Adipose tissue (tissue), 3 donors: Measurements from ENCODE around the gene CCR2. TPM values are rescaled to one million over a fixed set of nuclear protein-coding genes. Genes with fewer than 3 reads are reported as not detected.

Experiments used
- H3K27ac ChIP-seq: one replicate; pipeline ENCODE4 v1.5.1; 2013; ENCODE audit warnings: low read depth, low read length
- WGBS, 3 donors: extraction: QIAGEN DNeasy Blood & Tissue Kit; methylation state at CpG; one replicate each; pipeline ENCODE4 v1.1.7; 2013; 5-methylcytosine and 5-hydroxymethylcytosine counted together
- polyA plus RNA-seq, 3 donors: library from polyadenylated mRNA; stranded (reverse); fragments of 200-250 nt; gene quantifications; one replicate each; pipeline ENCODE4 v1.2.3, GENCODE V29; 2013
- donor health status: healthy with polysubstance abuse.
- donor health status: Bipolar disorder and iron deficiency.
- donor health status: healthy.

The CCR2 gene
- polyA plus RNA-seq, 3 donors = 0.11 to 2.2 (median 0.32) TPM

DNA sequence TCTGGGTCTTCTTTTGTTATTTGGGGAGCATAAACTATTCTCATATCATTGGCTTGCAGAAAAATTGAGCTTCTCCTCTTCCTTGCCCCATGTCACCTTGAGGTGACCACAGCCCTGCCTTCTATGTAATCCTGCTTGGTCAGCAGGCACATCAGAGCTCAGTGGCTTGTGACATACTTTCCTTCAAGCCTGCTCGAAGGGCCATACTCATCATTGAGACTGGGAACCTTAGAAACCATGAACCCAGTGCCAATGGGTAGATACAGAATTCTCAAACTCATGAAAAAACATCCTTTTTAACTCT, 3.7 kb upstream of the CCR2 start:
- H3K27ac ChIP-seq = no peak overlapping the region
- WGBS, 3 donors = 53 to 69% (median 57%) methylated on average over 1 of the region's 1 CpG

DNA sequence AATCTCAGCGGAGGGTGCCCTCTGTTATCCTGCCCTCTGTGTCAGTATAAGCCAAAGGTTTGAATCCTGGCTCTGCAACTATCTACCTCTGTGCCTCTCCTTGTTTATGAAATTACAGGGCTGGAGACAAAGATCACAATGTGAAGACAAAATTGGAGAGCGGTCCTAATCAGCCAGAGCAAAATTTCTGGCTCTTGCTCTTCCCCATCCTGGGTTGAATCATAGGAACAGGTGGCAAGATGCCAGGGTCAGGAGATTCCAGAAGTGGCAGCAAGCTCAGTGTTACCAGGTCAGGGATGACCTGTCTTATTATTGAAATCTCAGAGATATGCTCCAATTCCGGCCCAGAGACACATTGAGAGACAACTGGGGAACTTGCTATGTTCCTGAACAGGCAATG, 2.3 kb upstream of the CCR2 start:
- 77 to 91% (median 87%) methylated on average over 3 of the region's 3 CpGs for WGBS, 3 donors
- H3K27ac ChIP-seq = no peak overlapping the region

DNA sequence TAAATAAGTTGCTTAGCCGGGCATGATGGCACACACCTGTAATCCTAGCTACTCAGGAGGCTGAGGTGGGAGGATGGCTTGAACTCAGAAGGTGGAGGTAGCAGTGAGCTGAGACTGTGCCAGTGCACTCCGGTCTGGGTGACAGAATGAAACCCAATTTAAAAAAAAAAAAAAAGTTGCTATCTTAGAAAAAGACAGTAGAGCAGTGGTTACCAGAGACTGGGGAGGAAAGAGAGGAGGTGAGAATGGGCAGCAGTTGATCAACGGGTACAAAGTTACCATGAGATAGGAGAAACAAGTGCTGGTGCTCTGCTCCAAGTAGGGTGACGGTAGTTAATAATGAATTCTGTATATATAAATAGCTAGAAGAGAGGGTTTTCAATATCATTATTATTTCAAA, 821 bp upstream of the CCR2 start:
- 67 to 76% (median 70%) methylated on average over 4 of the region's 4 CpGs for WGBS, 3 donors

DNA sequence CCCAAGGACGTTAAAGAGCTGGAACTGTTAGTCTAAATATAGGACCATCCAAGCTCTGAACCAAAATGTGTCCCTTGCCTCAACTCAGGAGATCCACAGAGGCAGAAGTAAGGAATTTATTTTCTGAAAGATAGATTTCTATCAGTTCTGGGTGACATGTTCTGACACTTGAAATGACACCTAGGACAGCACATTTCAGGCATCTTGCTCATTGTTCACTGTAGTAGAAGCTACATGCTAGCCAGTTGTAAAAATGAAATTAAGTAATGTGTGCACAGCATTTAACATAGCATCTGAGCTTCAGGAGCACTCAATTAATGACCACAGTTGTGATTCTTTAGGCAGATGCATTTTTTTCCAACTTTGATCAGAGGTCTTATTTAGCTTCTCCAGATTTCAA, 567 bp downstream of the CCR2 start:
- WGBS, 3 donors = 33 to 53% (median 40%) methylated on average over 1 of the region's 1 CpG
- H3K27ac ChIP-seq = no peak overlapping the region

More for the DNA sequence above, 821 bp upstream of the CCR2 start:
- H3K27ac ChIP-seq = no peak overlapping the region

DNA sequence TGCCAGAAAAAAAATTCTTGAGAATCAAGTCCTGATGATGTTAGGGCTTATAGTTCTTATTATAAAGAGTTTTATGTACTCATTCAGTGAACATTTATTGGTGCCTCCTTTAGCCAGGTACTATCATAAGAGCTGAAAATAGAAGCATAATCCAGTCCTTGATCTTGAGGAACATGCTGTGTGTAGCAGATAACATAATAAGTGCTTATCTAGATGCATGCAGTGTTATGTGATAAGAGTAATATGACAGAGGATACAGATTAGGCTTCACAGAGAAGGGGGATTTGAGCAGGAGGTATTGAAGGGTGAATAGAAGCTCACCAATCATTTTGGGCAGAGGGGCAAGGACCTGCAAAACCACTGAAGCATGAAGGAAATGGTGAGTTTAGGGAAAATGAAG, 1.1 kb downstream of the CCR2 start:
- no peak overlapping the region for H3K27ac ChIP-seq

DNA sequence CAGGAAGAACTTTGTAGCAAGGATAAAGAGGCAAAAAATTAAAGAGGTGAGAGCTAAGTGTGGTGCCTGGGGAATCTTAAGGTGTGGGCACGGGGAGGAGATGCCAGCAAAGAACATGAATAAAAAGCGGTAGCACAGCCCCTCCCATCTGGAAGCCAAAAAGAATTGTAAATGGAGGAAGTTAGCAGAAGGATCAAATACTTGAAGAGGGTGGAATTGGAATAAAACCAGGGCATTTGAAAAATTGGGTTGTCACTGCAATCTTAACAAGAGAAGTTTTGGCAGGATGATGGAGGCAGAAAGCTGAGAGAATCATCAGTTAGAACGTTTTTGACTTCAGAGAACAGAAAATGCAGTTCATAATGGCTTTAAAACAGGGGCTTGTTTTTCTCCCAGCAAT, 2.4 kb downstream of the CCR2 start:
- 60 to 68% (median 64%) methylated on average over 3 of the region's 3 CpGs for WGBS, 3 donors

DNA sequence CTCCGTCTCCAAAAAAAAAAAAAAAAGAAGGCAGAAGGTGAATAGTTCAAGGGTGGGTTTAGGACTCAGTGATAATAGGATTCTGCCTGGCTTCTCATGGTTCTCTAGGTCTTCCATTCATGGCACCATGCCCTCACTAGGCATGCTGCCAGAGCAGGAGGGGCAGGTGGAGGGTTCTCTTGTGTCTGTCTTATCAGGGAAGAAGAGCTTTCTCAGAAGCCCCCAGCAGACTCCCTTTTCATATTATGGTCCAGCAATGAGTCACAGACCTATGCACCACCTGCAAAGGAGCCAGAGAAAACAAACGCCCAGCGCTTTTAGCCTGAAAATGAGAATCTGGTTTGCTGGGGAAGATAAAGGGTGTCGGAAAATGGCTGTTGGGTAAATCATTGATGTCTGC, 3.0 kb downstream of the CCR2 start:
- 59 to 86% (median 79%) methylated on average over 4 of the region's 4 CpGs for WGBS, 3 donors
- no peak overlapping the region for H3K27ac ChIP-seq

More for the DNA sequence above, 2.4 kb downstream of the CCR2 start:
- no peak overlapping the region for H3K27ac ChIP-seq

DNA sequence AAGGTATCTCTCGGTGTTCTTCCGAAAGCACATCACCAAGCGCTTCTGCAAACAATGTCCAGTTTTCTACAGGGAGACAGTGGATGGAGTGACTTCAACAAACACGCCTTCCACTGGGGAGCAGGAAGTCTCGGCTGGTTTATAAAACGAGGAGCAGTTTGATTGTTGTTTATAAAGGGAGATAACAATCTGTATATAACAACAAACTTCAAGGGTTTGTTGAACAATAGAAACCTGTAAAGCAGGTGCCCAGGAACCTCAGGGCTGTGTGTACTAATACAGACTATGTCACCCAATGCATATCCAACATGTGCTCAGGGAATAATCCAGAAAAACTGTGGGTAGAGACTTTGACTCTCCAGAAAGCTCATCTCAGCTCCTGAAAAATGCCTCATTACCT, 4.6 kb downstream of the CCR2 start:
- 75 to 90% (median 84%) methylated on average over 6 of the region's 6 CpGs for WGBS, 3 donors
- no peak overlapping the region for H3K27ac ChIP-seq

DNA sequence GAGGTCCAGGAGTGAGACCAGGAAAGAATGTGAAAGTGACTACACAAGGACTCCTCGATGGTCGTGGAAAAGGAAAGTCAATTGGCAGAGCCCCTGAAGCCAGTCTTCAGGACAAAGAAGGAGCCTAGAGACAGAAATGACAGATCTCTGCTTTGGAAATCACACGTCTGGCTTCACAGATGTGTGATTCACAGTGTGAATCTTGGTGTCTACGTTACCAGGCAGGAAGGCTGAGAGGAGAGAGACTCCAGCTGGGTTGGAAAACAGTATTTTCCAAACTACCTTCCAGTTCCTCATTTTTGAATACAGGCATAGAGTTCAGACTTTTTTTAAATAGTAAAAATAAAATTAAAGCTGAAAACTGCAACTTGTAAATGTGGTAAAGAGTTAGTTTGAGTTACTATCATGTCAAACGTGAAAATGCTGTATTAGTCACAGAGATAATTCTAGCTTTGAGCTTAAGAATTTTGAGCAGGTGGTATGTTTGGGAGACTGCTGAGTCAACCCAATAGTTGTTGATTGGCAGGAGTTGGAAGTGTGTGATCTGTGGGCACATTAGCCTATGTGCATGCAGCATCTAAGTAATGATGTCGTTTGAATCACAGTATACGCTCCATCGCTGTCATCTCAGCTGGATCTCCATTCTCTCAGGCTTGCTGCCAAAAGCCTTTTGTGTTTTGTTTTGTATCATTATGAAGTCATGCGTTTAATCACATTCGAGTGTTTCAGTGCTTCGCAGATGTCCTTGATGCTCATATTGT, 6.0 kb downstream of the CCR2 start:
- 35 to 60% (median 40%) methylated on average over 11 of the region's 11 CpGs for WGBS, 3 donors
- no peak overlapping the region for H3K27ac ChIP-seq

DNA sequence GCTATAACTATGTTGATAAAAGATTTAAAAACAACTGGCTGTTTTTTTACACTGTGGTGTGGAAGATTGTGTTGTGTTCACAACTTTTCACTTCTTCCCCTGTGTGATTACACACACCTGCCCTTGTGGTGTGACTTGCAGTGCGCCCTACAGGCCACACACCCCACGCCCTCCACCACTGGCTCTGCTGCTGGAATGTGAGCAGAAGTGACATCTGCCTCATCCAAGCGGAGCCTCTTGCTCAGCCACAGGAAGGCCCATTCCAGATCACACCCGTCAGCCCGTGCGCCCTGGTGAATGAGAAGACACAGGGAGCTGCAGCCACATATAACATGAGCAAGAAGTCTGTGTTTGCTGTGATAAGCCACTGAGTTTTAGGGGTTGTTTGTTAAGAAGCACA, 7.0 kb downstream of the CCR2 start:
- no peak overlapping the region for H3K27ac ChIP-seq
- WGBS, 3 donors = 57 to 65% (median 58%) methylated on average over 6 of the region's 6 CpGs

DNA sequence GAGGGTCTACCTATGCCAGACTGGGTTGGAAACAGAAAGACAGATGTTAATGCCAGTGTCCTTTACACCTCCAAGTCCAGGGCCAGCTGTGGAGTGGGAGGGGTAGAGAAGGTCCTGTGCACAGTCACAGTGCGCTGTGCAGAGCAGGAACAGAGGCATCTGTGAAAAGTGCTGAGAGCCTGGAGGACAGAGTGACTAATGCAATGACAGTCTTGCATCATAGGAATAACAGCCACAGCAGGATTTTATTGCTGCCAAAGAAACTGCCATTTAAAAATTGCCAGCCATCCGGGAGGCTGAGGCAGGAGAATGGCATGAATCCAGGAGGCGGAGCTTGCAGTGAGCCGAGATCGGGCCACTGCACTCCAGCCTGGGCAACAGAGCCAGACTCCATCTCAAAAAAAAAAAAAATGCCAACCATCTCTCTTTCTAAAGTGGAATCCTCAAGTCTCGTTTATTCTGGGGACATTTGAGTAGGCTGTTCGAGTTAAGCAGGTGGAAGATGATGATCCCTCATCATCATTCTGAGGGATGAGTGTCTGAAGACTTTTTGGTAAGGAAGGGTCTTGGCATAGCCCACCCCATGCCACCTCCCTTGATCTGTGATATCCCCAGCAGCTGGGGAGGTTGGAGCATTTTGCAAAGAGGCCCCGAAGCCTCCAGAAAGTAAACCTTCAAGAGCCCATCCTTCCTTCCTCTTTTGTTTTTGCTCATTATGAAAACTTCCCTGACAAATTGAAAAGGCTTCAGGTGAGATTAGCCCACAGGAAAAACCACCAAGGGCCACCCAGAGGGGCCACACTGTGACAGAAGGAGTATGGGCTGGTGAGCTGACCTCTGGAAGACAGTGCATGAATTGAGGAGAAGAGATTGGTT, 7.7 kb downstream of the CCR2 start:
- WGBS, 3 donors = 45 to 66% (median 49%) methylated on average over 8 of the region's 8 CpGs
- H3K27ac ChIP-seq = no peak overlapping the region

DNA sequence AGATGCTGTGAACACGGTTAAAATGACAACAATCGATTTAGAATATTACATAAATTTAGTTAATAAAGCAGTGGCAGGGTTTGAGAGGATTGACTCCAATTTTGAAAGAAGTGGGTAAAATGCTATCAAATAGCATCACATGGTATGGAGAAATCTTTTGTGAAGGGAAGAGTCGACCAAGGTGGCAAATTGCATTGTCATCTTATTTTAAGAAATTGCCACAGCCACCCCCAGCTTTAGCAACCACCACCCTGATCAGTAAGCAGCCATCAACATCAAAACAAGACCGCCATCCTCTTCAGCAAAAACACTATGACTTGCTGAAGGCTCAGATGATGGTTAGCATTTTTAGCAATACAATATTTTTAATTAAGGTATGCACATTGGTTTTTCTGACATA, 11.1 kb downstream of the CCR2 start:
- 74 to 80% (median 79%) methylated on average over 4 of the region's 4 CpGs for WGBS, 3 donors
- no peak overlapping the region for H3K27ac ChIP-seq

DNA sequence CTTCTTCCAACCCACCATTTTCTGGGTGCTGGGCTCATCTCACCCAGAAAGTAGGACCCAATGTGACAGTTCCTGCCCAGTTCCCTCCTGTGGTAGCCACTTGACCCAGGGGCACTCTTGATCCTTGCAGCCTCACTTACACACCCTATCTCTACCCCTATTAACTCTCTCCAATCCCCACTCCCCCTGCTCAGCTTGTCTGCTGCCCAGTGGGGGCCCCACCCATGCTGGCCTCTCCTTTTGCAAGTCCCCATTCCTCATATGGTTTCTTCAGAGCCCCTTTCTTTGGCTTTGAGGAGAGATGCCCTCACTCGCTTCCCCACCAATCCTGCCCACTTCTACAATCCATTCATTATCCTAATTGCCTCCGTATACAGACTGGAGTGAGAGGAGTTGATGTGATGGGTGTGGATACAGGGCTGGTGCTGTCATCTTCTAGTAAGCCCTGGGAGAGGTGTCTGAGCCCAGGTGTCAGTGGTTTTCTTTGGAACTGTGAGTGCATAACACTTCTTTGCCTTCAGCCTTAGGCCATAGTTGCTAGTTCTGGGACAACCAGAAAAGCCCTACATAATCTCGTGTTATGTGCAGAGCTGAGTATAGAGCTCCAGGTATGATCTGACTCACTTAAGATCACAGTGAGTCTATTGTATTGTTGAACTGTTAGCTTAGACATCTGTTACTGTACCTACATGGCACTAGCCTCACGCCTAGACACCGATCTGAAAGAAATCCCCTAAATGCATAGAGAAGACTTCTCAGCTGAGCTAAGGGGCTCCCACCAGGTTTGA, 12.0 kb downstream of the CCR2 start:
- H3K27ac ChIP-seq = no peak overlapping the region
- 79 to 93% (median 92%) methylated on average over 5 of the region's 5 CpGs for WGBS, 3 donors

DNA sequence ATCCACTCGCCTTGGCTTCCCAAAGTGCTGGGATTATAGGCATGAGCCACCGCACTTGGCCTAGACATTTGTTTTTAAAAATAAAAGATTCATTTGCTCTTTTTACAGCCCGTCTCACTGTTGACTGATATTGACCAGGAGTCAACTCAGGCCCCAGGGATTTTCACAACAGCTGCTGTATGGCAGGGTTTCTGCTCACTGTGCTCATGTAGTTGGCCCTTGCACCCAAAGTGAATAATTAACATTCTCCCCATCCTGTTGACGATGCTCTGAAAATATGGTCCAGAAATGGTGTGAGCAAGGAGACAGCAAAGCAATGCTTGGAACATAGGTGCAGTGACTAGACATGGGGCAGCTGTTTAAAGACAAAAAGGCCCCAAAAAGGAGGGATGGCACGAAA, 13.9 kb downstream of the CCR2 start:
- no peak overlapping the region for H3K27ac ChIP-seq
- 66 to 85% (median 82%) methylated on average over 5 of the region's 5 CpGs for WGBS, 3 donors

DNA sequence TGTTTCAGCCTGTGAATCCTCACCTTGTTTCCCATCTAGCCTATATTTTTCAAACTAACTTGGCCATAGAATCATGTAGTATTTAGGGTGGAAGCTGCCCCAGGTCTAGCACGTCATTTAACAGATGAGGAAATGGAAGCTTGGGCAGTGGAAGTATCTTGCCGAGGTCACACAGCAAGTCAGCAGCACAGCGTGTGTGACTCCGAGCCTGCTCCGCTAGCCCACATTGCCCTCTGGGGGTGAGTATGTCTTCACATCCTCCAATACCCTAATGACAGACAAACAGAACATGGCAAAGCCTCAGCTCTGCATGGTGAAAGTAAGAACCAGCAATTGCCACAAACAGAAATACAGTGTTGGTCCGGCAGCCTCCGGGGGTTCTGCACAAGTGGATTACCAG, 14.7 kb downstream of the CCR2 start:
- WGBS, 3 donors = 62 to 73% (median 63%) methylated on average over 7 of the region's 7 CpGs
- H3K27ac ChIP-seq = no peak overlapping the region

DNA sequence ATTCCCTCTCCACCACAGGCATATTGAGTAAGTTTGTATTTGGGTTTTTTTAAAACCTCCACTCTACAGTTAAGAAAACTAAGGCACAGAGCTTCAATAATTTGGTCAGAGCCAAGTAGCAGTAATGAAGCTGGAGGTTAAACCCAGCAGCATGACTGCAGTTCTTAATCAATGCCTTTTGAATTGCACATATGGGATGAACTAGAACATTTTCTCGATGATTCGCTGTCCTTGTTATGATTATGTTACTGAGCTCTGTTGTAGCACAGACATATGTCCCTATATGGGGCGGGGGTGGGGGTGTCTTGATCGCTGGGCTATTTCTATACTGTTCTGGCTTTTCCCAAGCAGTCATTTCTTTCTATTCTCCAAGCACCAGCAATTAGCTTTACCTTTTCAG, 15.2 kb downstream of the CCR2 start:
- WGBS, 3 donors = 79 to 95% (median 90%) methylated on average over 4 of the region's 4 CpGs
- H3K27ac ChIP-seq = no peak overlapping the region

DNA sequence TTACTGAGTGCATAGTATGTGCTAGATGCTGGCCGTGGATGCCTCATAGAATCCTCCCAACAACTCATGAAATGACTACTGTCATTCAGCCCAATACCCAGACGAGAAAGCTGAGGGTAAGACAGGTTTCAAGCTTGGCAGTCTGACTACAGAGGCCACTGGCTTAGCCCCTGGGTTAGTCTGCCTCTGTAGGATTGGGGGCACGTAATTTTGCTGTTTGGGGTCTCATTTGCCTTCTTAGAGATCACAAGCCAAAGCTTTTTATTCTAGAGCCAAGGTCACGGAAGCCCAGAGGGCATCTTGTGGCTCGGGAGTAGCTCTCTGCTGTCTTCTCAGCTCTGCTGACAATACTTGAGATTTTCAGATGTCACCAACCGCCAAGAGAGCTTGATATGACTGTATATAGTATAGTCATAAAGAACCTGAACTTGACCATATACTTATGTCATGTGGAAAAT, 15.8 kb downstream of the CCR2 start:
- WGBS, 3 donors = 66 to 82% (median 73%) methylated on average over 6 of the region's 6 CpGs
- H3K27ac ChIP-seq = no peak overlapping the region

DNA sequence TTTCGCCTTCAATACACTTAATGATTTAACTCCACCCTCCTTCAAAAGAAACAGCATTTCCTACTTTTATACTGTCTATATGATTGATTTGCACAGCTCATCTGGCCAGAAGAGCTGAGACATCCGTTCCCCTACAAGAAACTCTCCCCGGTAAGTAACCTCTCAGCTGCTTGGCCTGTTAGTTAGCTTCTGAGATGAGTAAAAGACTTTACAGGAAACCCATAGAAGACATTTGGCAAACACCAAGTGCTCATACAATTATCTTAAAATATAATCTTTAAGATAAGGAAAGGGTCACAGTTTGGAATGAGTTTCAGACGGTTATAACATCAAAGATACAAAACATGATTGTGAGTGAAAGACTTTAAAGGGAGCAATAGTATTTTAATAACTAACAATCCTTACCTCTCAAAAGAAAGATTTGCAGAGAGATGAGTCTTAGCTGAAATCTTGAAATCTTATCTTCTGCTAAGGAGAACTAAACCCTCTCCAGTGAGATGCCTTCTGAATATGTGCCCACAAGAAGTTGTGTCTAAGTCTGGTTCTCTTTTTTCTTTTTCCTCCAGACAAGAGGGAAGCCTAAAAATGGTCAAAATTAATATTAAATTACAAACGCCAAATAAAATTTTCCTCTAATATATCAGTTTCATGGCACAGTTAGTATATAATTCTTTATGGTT, 17.1 kb downstream of the CCR2 start, which contains the start of gene CCR5:
Gene CCR5, plus strand, starts transcription at position 108 of the 680 bp plus-strand sequence. CDS start 1,957 bp downstream, outside the sequence.
- no peak within 1 kb of the TSS for H3K27ac ChIP-seq
- WGBS, 3 donors = 25 to 43% (median 35%) methylated on average over 5 of the region's 5 CpGs
